PFSK-1 (cell line): ENCODE measurements around the gene PSMB7.

Experiments
- FOXP2 ChIP-seq: optimal IDR thresholded peaks from 2 replicates; pipeline ENCODE3; 2011; ENCODE audit warnings: borderline replicate concordance, control low read depth, inconsistent platforms; ENCODE audit not compliant: insufficient read depth; ENCODE audit errors: extremely low read length, extremely low read depth
- POLR2AphosphoS5 ChIP-seq: IDR thresholded peaks from 2 replicates; pipeline ENCODE4 v1.6.1; 2012; ENCODE audit warnings: low read depth, mild to moderate bottlenecking, control low read depth, low read length, moderate library complexity
- SIN3A ChIP-seq: IDR thresholded peaks from 2 replicates; pipeline ENCODE4 v1.6.1; 2012; ENCODE audit warnings: mild to moderate bottlenecking, low read length, moderate library complexity, borderline replicate concordance; ENCODE audit not compliant: insufficient read depth
- TAF1 ChIP-seq: IDR thresholded peaks from 2 replicates; pipeline ENCODE4 v1.6.1; 2012; ENCODE audit warnings: low read length, control low read depth, borderline replicate concordance; ENCODE audit not compliant: insufficient read depth
- TF ChIP-seq, protein P1 (sequence below), 2 experiments: IDR thresholded peaks; 2 replicates each; pipeline versions ENCODE4 v1.6.1 to v1.8.0; 2011 to 2012; ENCODE audit warnings: low read depth in 2 of 2, low read length in 2 of 2, control low read depth in 1 of 2, inconsistent platforms in 1 of 2, mild to moderate bottlenecking in 1 of 2, moderate library complexity in 1 of 2; ENCODE audit not compliant: insufficient read depth in 1 of 2

The PSMB7 gene

DNA sequence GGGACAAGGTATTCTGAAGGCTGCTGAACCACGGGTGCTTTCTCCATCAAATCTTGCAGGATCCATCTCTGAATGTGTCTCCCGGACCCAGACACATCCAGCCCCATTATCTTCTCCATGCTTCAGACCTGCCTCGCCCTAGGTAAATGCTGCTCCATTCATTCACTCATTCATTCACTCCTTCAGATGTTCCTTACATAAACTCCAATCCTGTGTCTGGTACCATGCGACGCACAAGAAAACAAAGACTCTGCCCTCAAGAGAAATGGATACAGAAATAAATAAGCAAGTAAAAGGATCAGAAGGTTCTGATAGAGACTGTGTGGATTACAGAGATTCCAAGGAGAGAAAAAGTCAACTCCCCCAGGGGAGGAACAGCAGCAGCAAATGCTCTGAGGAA is 7.9 kb upstream of the PSMB7 start:
- TF ChIP-seq, protein P1, sequence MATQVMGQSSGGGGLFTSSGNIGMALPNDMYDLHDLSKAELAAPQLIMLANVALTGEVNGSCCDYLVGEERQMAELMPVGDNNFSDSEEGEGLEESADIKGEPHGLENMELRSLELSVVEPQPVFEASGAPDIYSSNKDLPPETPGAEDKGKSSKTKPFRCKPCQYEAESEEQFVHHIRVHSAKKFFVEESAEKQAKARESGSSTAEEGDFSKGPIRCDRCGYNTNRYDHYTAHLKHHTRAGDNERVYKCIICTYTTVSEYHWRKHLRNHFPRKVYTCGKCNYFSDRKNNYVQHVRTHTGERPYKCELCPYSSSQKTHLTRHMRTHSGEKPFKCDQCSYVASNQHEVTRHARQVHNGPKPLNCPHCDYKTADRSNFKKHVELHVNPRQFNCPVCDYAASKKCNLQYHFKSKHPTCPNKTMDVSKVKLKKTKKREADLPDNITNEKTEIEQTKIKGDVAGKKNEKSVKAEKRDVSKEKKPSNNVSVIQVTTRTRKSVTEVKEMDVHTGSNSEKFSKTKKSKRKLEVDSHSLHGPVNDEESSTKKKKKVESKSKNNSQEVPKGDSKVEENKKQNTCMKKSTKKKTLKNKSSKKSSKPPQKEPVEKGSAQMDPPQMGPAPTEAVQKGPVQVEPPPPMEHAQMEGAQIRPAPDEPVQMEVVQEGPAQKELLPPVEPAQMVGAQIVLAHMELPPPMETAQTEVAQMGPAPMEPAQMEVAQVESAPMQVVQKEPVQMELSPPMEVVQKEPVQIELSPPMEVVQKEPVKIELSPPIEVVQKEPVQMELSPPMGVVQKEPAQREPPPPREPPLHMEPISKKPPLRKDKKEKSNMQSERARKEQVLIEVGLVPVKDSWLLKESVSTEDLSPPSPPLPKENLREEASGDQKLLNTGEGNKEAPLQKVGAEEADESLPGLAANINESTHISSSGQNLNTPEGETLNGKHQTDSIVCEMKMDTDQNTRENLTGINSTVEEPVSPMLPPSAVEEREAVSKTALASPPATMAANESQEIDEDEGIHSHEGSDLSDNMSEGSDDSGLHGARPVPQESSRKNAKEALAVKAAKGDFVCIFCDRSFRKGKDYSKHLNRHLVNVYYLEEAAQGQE (IDR thresholded peaks at IDR 0.05; ENCODE audit: insufficient read depth in 1 of 2, low read depth in 2 of 2, low read length in 2 of 2) = no peak
- TF ChIP-seq TAF1 (no peak), SIN3A (no peak), FOXP2 (no peak)

DNA sequence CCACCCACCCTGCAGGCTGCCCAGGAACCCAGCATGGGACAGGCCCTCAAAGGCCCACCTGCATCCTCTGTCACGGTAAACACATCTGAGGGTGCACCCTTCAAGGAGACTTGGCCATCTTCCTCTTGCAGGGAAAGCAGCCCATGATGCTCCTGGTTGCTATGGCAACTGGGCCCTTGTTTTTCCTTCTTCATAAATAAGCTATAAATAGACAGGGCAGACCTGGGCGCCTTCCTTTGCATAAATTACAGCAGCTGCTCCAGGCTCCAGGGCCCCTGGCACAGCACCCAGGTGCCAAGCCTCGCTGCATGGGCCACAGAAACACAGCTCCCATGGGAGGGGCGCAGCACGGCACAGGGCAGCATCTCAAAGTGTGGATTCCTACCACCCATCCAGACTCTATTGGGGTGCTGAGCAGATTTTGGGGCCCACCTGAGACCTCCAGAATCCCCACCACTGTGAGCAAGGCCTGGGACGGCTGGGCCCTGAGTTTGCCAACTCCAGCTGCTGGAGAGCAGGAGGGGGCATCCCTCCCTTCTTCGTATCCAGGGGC is 5.8 kb upstream of the PSMB7 start:
- TF ChIP-seq SIN3A (no peak), FOXP2 (no peak), POLR2AphosphoS5 (no peak), TAF1 (no peak)
- TF ChIP-seq, protein P1 (IDR thresholded peaks at IDR 0.05; ENCODE audit: insufficient read depth in 1 of 2, low read depth in 2 of 2, low read length in 2 of 2) = no peak

DNA sequence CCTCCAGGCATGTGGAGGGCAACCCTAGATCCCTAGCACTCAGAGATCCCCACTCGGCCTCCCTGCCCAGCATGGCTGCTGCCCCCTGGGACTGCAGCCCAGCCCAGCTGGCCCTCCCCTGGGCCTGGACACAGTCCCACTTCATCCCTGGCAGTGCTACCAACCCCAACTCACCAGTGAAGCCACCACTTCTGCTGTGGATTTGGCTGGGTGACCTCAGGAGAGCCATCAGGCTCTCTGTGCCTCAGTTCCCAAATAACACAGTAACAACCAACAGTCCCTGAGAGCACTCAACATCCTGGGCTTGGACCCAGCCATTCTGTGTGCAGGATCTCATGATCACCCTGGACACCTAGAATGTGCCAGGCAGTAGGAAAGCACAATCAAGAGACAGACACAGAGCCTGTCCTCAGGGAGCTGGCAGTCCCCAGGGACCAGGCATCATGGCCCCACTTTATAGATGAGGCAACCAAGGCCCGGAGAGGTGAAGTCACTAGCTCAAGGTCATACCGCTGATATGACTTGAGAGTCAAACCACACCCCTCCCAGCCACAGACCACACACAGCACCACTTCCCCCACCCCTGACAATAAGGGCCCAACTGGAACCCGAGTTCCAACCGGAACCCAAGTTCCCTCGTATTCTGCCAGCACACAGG is 4.7 kb upstream of the PSMB7 start:
- TF ChIP-seq TAF1 (no peak), FOXP2 (no peak)
- TF ChIP-seq, protein P1 (IDR thresholded peaks at IDR 0.05; ENCODE audit: insufficient read depth in 1 of 2, low read depth in 2 of 2, low read length in 2 of 2) = no peak

DNA sequence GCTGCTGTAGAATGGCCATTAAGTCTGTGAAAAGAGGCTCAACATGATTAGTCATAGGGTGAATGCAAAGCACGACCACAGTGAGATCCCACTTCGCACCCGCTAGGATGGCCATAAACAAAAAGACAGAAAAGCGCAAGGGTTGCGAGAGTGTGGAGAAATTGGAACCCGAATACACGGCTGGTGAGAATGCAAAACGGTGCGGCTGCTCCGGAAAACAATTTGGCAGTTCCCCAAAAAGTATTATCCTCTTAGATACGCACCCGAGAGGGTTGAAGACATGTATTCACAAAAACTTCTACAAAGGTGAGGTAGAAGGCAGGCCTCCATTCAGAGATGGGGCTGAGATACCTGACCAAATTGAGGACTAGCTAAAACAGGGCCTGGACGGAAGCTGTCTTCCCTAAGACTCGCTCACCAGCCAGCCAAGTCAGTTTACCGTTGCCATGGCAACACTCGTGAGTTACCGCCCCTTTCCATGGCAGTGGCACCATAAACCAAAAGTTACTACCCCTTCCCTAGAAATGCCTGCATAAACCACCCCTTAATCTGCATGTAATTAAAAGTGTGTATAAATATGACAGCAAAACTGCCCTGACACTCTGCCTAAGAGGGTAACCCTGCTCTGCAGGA is 726 bp upstream of the PSMB7 start:
- TF ChIP-seq, protein P1 (IDR thresholded peaks at IDR 0.05; ENCODE audit: insufficient read depth in 1 of 2, low read depth in 2 of 2, low read length in 2 of 2) = no peak
- no peak for TF ChIP-seq TAF1
- no peak for TF ChIP-seq SIN3A
- no peak for TF ChIP-seq FOXP2
- no peak for TF ChIP-seq POLR2AphosphoS5

DNA sequence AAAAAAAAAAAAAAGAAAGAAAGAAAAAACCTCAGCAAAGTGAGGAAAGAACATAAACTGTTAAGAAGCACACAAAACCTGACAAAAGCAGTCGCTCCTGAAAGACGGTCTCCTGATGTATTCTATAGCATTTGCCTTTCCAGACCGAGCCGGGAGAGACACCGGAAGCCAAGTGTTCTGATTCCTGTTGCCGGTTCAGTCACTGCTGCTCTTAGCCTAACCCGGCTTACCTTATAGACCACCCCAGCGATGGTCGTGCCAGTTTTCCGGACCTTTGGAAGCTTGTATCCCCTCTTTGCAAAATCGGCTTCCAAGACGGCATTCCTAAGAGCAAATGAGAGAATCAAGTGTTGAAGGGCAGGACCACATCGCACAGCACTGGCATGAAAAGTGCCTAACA is 630 bp downstream of the PSMB7 start:
- TF ChIP-seq, protein P1 (IDR thresholded peaks at IDR 0.05; ENCODE audit: insufficient read depth in 1 of 2, low read depth in 2 of 2, low read length in 2 of 2) = no peak
- TF ChIP-seq POLR2AphosphoS5 (no peak; the same call in 1 of the 2 replicates), SIN3A (no peak)
